IMR-90 (cell line): ENCODE results near the gene ZNF282. TPM values are rescaled to one million over a fixed set of nuclear protein-coding genes. Genes with fewer than 3 reads are reported as not detected.

Experiments
- ATAC-seq: fragments of 200-7000 bp; cut with Tn5 transposase; 2 replicates; pipeline ENCODE4 v1.9.1; 2020; ENCODE audit warnings: low read depth, mild to moderate bottlenecking, moderate library complexity
- BruUV-seq: library from RNA; stranded (reverse); fragments of 400-500 nt; replicated peaks from 2 replicates; lab custom pipeline; 2021; lab: Mats Ljungman, UMichigan
- CTCF ChIA-PET: fragments of 300-600 bp; formaldehyde crosslinking; extraction: SDS; loops from one replicate; lab custom pipeline; 2021; ENCODE audit warnings: antibody characterized with exemption; lab: Yijun Ruan, JAX
- POLR2A ChIA-PET: fragments of 300-600 bp; sonication (Branson Sonifier 250); formaldehyde crosslinking; loops from one replicate; lab custom pipeline; 2022; ENCODE audit warnings: antibody characterized with exemption; ENCODE audit not compliant: unreplicated experiment; lab: Charles Lee
- DNase-seq: peaks from one replicate; pipeline ENCODE4 v3.0.0; 2013
- H2AFZ ChIP-seq: replicated peaks from 2 replicates; pipeline ENCODE3; 2013; ENCODE audit warnings: low read length, mild to moderate bottlenecking; ENCODE audit not compliant: poor library complexity
- H2AK5ac ChIP-seq: 2 replicates; pipeline ENCODE4 v1.6.1; 2013; ENCODE audit warnings: low read depth, low read length, inconsistent platforms
- H2AK9ac ChIP-seq: replicated peaks from 2 replicates; pipeline ENCODE3; 2013; ENCODE audit warnings: mild to moderate bottlenecking, low read depth, low read length, moderate library complexity; ENCODE audit not compliant: poor library complexity
- H2BK120ac ChIP-seq: 2 replicates; pipeline ENCODE4 v1.6.1; 2013; ENCODE audit warnings: low read depth, low read length, inconsistent platforms
- H2BK15ac ChIP-seq: 3 replicates; pipeline ENCODE4 v1.6.1; 2013; ENCODE audit warnings: low read depth, low read length, inconsistent platforms
- H2BK20ac ChIP-seq: 2 replicates; pipeline ENCODE4 v1.6.1; 2013; ENCODE audit warnings: low read depth, mild to moderate bottlenecking, inconsistent platforms, low read length, moderate library complexity
- H2BK5ac ChIP-seq: 2 replicates; pipeline ENCODE4 v1.6.1; 2013; ENCODE audit warnings: mild to moderate bottlenecking, low read depth, low read length, inconsistent platforms; ENCODE audit not compliant: poor library complexity, severe bottlenecking
- H3K14ac ChIP-seq: replicated peaks from 2 replicates; pipeline ENCODE4 v1.6.1; 2013; ENCODE audit warnings: low read depth, low read length, inconsistent platforms
- H3K18ac ChIP-seq: 2 replicates; pipeline ENCODE4 v1.6.1; 2013; ENCODE audit warnings: low read depth, low read length, control low read depth
- H3K23ac ChIP-seq: 2 replicates; pipeline ENCODE4 v1.6.1; 2013; ENCODE audit warnings: low read depth, low read length, inconsistent platforms
- H3K27ac ChIP-seq: 2 replicates; pipeline ENCODE4 v1.5.1; 2013; ENCODE audit warnings: mild to moderate bottlenecking, control low read depth, low read length; ENCODE audit not compliant: insufficient read depth
- H3K27me3 ChIP-seq: 2 replicates; pipeline ENCODE4 v1.6.1; 2013; ENCODE audit warnings: low read length; ENCODE audit not compliant: control insufficient read depth, insufficient read depth
- H3K36me3 ChIP-seq: 2 replicates; pipeline ENCODE4 v1.6.1; 2013; ENCODE audit warnings: low read length, mixed read lengths; ENCODE audit not compliant: control insufficient read depth, insufficient read depth
- H3K4ac ChIP-seq: 2 replicates; pipeline ENCODE4 v1.6.1; 2013; ENCODE audit warnings: low read depth, low read length, inconsistent platforms
- H3K4me1 ChIP-seq: 2 replicates; pipeline ENCODE4 v1.6.1; 2013; ENCODE audit warnings: low read length, mixed read lengths; ENCODE audit not compliant: control insufficient read depth, insufficient read depth
- H3K4me2 ChIP-seq: 2 replicates; pipeline ENCODE4 v1.6.1; 2013; ENCODE audit warnings: low read depth, mild to moderate bottlenecking, control low read depth, low read length, moderate library complexity
- H3K4me3 ChIP-seq: 2 replicates; pipeline ENCODE4 v1.5.1; 2013; ENCODE audit warnings: low read depth, mild to moderate bottlenecking, control low read depth, low read length, moderate library complexity; ENCODE audit not compliant: insufficient read depth
- H3K56ac ChIP-seq: 2 replicates; pipeline ENCODE4 v1.6.1; 2013; ENCODE audit warnings: low read length, inconsistent platforms; ENCODE audit not compliant: insufficient read depth; ENCODE audit errors: extremely low read depth
- H3K79me1 ChIP-seq, 2 experiments: 2 replicates each; pipeline ENCODE4 v1.6.1; 2013; ENCODE audit warnings: low read length in 2 of 2, inconsistent platforms in 1 of 2, low read depth in 1 of 2
- H3K9ac ChIP-seq: 2 replicates; pipeline ENCODE4 v1.6.1; 2013; ENCODE audit warnings: low read depth, low read length, control low read depth
- H3K9me1 ChIP-seq: 2 replicates; pipeline ENCODE4 v1.6.1; 2013; ENCODE audit warnings: low read length, inconsistent platforms; ENCODE audit not compliant: insufficient read depth
- H3K9me3 ChIP-seq: 2 replicates; pipeline ENCODE4 v1.6.1; 2013; ENCODE audit warnings: low read length; ENCODE audit not compliant: control insufficient read depth, insufficient read depth
- H4K20me1 ChIP-seq: 2 replicates; pipeline ENCODE4 v1.6.1; 2013; ENCODE audit warnings: low read length, inconsistent platforms; ENCODE audit not compliant: insufficient read depth
- H4K5ac ChIP-seq: 2 replicates; pipeline ENCODE4 v1.6.1; 2013; ENCODE audit warnings: mild to moderate bottlenecking, low read depth, low read length, control low read depth
- H4K8ac ChIP-seq, 2 experiments: 2 replicates each; pipeline ENCODE4 v1.6.1; 2013; ENCODE audit warnings: low read depth in 2 of 2, low read length in 2 of 2, control low read depth in 1 of 2, inconsistent platforms in 1 of 2
- H4K91ac ChIP-seq: 2 replicates; pipeline ENCODE4 v1.6.1; 2013; ENCODE audit warnings: low read depth, low read length, inconsistent platforms; ENCODE audit not compliant: insufficient read depth
- CHD1 ChIP-seq: IDR thresholded peaks from 2 replicates; pipeline ENCODE4 v1.6.1; 2012; ENCODE audit warnings: low read depth, low read length, improper control_type of control experiment
- MAZ ChIP-seq: IDR thresholded peaks from 2 replicates; pipeline ENCODE4 v1.6.1; 2012; ENCODE audit warnings: low read depth, mild to moderate bottlenecking, low read length, improper control_type of control experiment, moderate library complexity, borderline replicate concordance
- RCOR1 ChIP-seq: IDR thresholded peaks from 2 replicates; pipeline ENCODE4 v1.6.1; 2012; ENCODE audit warnings: mild to moderate bottlenecking, low read length, improper control_type of control experiment; ENCODE audit not compliant: insufficient replicate concordance
- WGBS, 2 experiments: methylation state at CpG; one replicate each; pipeline versions ENCODE4 v1.1.5 to v1.1.7; 2013; ENCODE audit warnings: missing lambda C conversion rate in 2 of 2; ENCODE audit not compliant: insufficient read length in 1 of 2; ENCODE audit errors: extremely low coverage in 2 of 2; 5-methylcytosine and 5-hydroxymethylcytosine counted together
- dilution Hi-C: fragments of 300-500 bp; cut with HindIII; formaldehyde crosslinking; loops from one replicate; pipeline ENCODE4 v1.14.3; 2018; ENCODE audit warnings: low sequenced_read_pairs; ENCODE audit not compliant: unreplicated experiment
- in situ Hi-C: fragments of 300-500 bp; cut with MboI; formaldehyde crosslinking; loops from 3 replicates; pipeline ENCODE4 v1.14.3; 2019; ENCODE audit warnings: low sequenced_read_pairs, inconsistent platforms, mixed read lengths
- intact Hi-C: fragments of 100-400 bp; cut with micrococcal nuclease; formaldehyde crosslinking; loops from 2 replicates; pipeline ENCODE4 v1.10.0; 2022
- polyA plus RNA-seq, 3 experiments: library from polyadenylated mRNA; depleted of rRNA; stranded (reverse); fragments of >200 nt; gene quantifications; 2 replicates each; pipeline ENCODE4 v1.2.3, GENCODE V29; 2012; ENCODE audit warnings: low replicate concordance in 1 of 3
- total RNA-seq: library from RNA; depleted of rRNA; stranded (reverse); fragments of >200 nt; gene quantifications from 2 replicates; pipeline ENCODE4 v1.2.3, GENCODE V29; 2012
- TF ChIP-seq, protein P1 (sequence below): conservative IDR thresholded peaks from 2 replicates; pipeline ENCODE4 v1.5.1; 2012; ENCODE audit warnings: mild to moderate bottlenecking, low read depth, low read length, improper control_type of control experiment

Gene ZNF282
- total and polyA plus RNA-seq, 2 of the 4 experiments (the other 2 are of a cell fraction) = 7.2 to 11.9 TPM

DNA sequence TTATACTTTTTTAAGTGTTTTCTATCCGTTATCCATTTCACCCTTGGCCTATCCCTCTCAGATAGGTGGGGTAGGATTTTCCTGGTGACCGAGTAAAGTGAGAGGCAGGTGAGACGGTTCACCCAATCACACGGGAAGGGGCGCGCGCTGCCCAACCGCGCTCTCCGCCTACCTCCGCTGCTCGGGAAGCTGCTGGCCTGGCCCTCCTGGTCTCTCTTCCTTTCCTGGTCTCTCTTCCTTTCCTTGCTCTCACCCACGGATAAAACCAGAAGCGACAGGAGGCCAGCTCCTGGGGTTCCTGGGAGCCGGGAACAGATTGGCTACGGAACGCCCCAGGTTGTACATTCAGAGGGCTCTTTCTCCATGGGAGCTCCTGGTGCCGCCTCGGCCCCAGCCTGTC lies 29.8 kb downstream of the ZNF282 start:
- H2BK120ac ChIP-seq = no peak overlapping the region
- ATAC-seq (no peak), DNase-seq (no peak)
- BruUV-seq = TSS peak; percentile 32
- no peak overlapping the region for H3K56ac ChIP-seq
- H3K27ac ChIP-seq = no peak overlapping the region
- TF ChIP-seq RCOR1 (no peak), MAZ (no peak), CHD1 (no peak)
- TF ChIP-seq, protein P1, sequence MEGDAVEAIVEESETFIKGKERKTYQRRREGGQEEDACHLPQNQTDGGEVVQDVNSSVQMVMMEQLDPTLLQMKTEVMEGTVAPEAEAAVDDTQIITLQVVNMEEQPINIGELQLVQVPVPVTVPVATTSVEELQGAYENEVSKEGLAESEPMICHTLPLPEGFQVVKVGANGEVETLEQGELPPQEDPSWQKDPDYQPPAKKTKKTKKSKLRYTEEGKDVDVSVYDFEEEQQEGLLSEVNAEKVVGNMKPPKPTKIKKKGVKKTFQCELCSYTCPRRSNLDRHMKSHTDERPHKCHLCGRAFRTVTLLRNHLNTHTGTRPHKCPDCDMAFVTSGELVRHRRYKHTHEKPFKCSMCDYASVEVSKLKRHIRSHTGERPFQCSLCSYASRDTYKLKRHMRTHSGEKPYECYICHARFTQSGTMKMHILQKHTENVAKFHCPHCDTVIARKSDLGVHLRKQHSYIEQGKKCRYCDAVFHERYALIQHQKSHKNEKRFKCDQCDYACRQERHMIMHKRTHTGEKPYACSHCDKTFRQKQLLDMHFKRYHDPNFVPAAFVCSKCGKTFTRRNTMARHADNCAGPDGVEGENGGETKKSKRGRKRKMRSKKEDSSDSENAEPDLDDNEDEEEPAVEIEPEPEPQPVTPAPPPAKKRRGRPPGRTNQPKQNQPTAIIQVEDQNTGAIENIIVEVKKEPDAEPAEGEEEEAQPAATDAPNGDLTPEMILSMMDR = no peak
- H3K18ac ChIP-seq = no peak overlapping the region
- peaks cover 2% of the 10 kb centered on the region for H3K4me1 ChIP-seq
- 91% methylated on average over 7 of the region's 19 CpGs; no CpG with 5 or more reads in 1 of the 2 experiments for WGBS, 2 experiments
- H3K9ac ChIP-seq = no peak overlapping the region
- CTCF ChIA-PET = no interaction called here
- H3K4ac ChIP-seq = no peak overlapping the region
- H2AFZ ChIP-seq = no peak overlapping the region
- no peak overlapping the region for H3K4me3 ChIP-seq
- H3K9me1 ChIP-seq = no peaks in the 10 kb centered on the region; the same call in 1 of the 2 replicates
- H4K8ac ChIP-seq = no peak overlapping the region
- no peak overlapping the region for H4K5ac ChIP-seq
- no peak overlapping the region for H3K14ac ChIP-seq
- H3K27me3 ChIP-seq = no peaks in the 10 kb centered on the region
- in situ Hi-C loops (no loop called here), intact Hi-C loops (no loop called here), dilution Hi-C loops (no loop called here)
- H2BK5ac ChIP-seq = no peak overlapping the region
- H4K20me1 ChIP-seq = no peaks in the 10 kb centered on the region
- H3K23ac ChIP-seq = no peak overlapping the region
- POLR2A ChIA-PET = interaction anchor here (1.1 kb wide), 1 partner anchor 8 kb away, joined by 3 read pairs; no protein-coding TSS in a partner anchor
- H3K4me2 ChIP-seq = no peak overlapping the region
- no peak overlapping the region for H2AK9ac ChIP-seq
- H2AK5ac ChIP-seq = no peak overlapping the region
- H3K9me3 ChIP-seq = no peaks in the 10 kb centered on the region
- H4K91ac ChIP-seq = no peak overlapping the region
- no peak overlapping the region for H2BK15ac ChIP-seq
- peaks cover 0 to 3% of the 10 kb centered on the region in 2 experiments; a peak in 1 of 4 replicates for H3K79me1 ChIP-seq
- H2BK20ac ChIP-seq = no peak overlapping the region
- H3K36me3 ChIP-seq = peaks cover 32% of the 10 kb centered on the region
